Activated naive CD8-positive, alpha-beta T cell treated with anti-CD3 and anti-CD28 coated beads, Interleukin-2, amount 10 ng/mL, durations not matched to agents 7 days and 5 days (primary cell): Measurements from ENCODE around the gene CDH4. TPM values are rescaled to one million over a fixed set of nuclear protein-coding genes. Genes with fewer than 3 reads are reported as not detected.

Source experiments
- ATAC-seq: fragments of 150-1000 bp; cut with Tn5 transposase; one replicate; pipeline ENCODE4 v1.10.0; 2021; ENCODE audit warnings: low read depth, moderate library complexity
- POLR2A ChIA-PET: fragments of 350-600 bp; sonication (Branson Sonifier 250); formaldehyde crosslinking; loops from one replicate; lab custom pipeline; 2021; ENCODE audit warnings: antibody characterized with exemption; lab: Charles Lee
- DNase-seq: peaks from one replicate; pipeline ENCODE4 v3.0.0; 2021
- H3K27ac Mint-ChIP-seq: one replicate; pipeline ENCODE4 v1.8.0; 2022; ENCODE audit warnings: mild to moderate bottlenecking, mixed read lengths
- H3K27me3 Mint-ChIP-seq: one replicate; pipeline ENCODE4 v1.8.0; 2022; ENCODE audit warnings: mild to moderate bottlenecking, moderate library complexity, mixed read lengths
- H3K36me3 Mint-ChIP-seq: one replicate; pipeline ENCODE4 v1.8.0; 2021; ENCODE audit warnings: mild to moderate bottlenecking, mixed read lengths
- H3K4me1 Mint-ChIP-seq: one replicate; pipeline ENCODE4 v1.8.0; 2021; ENCODE audit warnings: mixed read lengths
- H3K4me3 Mint-ChIP-seq: one replicate; pipeline ENCODE4 v1.8.0; 2022; ENCODE audit warnings: mild to moderate bottlenecking, moderate library complexity, mixed read lengths
- H3K9me3 Mint-ChIP-seq: one replicate; pipeline ENCODE4 v1.8.0; 2021; ENCODE audit warnings: mixed read lengths
- total RNA-seq, 2 experiments: library from RNA; stranded (reverse); gene quantifications; one replicate each; pipeline ENCODE4 v1.2.3, GENCODE V29; 2021

The CDH4 gene
- total RNA-seq, 2 experiments from 2014 or later: 0.14 to 0.20 TPM

- H3K27ac Mint-ChIP-seq: no peak overlapping the region
- H3K4me3 Mint-ChIP-seq: no peak overlapping the region
- ATAC-seq: no peak
- H3K9me3 Mint-ChIP-seq: peaks cover 7% of the 10 kb centered on the region
- no peak for DNase-seq
- no peaks in the 10 kb centered on the region for H3K36me3 Mint-ChIP-seq
- H3K4me1 Mint-ChIP-seq: no peaks in the 10 kb centered on the region
- POLR2A ChIA-PET: no interaction called here
- H3K27me3 Mint-ChIP-seq: no peaks in the 10 kb centered on the region
These were observed 344.7 kb downstream of the CDH4 start for GRCh38 chr20:61596687-61597330.

DNA sequence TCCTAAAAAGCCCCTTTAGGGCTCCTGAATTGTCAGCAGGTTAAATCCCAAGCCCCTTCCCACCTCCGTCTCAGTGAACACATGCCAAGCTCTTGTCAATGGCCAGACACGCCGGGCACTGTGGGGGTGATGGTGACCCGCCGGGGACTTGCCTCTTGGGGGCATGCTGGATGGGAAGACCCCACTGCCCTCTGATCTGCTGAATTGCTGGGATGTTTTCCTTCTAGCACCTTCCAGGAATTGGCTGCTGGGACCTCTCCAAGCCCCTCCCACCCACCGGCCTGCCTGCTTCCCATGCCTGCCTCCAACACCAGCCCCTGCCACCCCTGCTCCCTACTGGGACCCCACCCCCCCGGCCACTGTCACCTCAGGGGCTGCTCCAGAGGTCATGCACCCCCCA lies 345.9 kb downstream of the CDH4 start:
- H3K4me1 Mint-ChIP-seq: no peaks in the 10 kb centered on the region
- POLR2A ChIA-PET: no interaction called here
- H3K27me3 Mint-ChIP-seq: no peaks in the 10 kb centered on the region
- no peaks in the 10 kb centered on the region for H3K36me3 Mint-ChIP-seq
- DNase-seq: no peak
- H3K27ac Mint-ChIP-seq: no peak overlapping the region
- no peak for ATAC-seq
- H3K9me3 Mint-ChIP-seq: peaks cover 8% of the 10 kb centered on the region
- H3K4me3 Mint-ChIP-seq: no peak overlapping the region

DNA sequence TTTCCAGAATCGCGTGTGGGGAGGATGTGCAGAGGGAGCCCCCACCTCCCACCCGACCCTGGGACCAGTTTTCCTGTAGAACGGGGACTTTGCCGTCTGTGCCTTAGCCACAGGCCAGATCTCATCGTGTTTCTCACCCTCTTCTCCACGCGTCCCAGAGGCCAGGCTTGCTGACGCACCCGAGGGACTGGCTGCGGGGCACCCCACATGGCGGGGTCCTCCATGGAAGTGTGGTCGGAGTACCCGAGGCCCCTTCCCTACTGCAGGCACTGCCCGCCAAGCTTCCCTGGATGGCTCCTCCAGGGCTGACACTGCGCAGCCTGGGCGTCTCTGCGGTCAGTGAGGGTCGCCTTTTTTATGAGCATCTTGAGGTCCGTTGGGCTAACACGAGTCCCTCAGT lies 346.5 kb downstream of the CDH4 start:
- Mint-ChIP-seq H3K36me3 (no peaks in the 10 kb centered on the region), H3K4me1 (no peaks in the 10 kb centered on the region), H3K4me3 (no peak overlapping the region), H3K27ac (no peak overlapping the region), H3K9me3 (peaks cover 8% of the 10 kb centered on the region), H3K27me3 (no peaks in the 10 kb centered on the region)
- POLR2A ChIA-PET: no interaction called here
- DNase-seq (no peak), ATAC-seq (no peak)

DNA sequence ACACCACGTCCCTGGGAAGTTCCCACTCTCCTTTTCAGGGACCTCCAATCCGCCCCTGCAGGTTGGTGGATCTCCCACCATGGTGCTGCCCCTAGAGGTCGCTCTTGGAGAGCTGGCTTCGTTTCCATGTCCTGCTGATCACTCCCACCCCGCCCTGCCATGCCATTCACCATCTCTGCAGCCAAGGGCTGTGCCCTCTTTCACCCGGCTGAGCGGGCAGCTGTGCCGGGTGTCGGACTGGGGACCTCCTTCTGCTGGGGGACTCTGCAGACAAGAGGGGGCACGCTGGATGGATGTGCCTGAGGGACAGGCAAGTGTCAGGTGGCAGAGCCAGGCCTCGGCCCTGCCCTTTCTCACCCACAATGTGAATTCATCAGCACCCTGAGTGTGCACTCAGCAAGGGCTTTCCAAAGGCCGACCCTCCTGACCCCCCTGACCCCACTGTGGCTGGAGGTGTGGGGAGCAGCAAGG lies 347.0 kb downstream of the CDH4 start:
- POLR2A ChIA-PET: no interaction called here
- DNase-seq (no peak), ATAC-seq (no peak)
- Mint-ChIP-seq H3K36me3 (no peaks in the 10 kb centered on the region), H3K4me1 (no peaks in the 10 kb centered on the region), H3K27me3 (no peaks in the 10 kb centered on the region), H3K9me3 (peaks cover 9% of the 10 kb centered on the region), H3K27ac (no peak overlapping the region), H3K4me3 (no peak overlapping the region)

DNA sequence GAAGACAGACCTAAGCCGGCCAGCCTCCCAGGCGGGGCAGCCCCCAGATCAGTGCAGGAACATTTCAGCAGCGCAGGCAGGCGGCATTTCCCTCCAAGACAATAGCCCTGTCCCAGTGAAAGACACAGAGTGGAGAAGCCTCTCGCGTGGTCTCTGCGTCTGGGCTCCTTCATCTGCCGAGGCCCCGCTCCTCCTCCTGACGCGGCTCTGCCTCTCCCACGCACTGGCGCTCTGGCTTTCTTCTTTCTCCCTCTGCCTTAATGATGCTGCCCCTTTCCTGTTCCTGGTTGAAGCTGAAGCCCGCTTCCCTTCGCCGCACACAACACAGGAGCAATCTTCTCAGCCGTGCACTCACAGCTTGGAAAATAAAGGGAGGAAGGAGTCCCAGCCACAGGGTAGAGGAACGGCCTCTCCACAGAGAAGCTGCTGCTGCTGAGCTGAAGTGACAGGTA lies 347.5 kb downstream of the CDH4 start:
- DNase-seq: no peak
- ATAC-seq: no peak
- no peaks in the 10 kb centered on the region for H3K27me3 Mint-ChIP-seq
- peaks cover 10% of the 10 kb centered on the region for H3K9me3 Mint-ChIP-seq
- POLR2A ChIA-PET: no interaction called here
- H3K36me3 Mint-ChIP-seq: no peaks in the 10 kb centered on the region
- no peak overlapping the region for H3K4me3 Mint-ChIP-seq
- no peak overlapping the region for H3K27ac Mint-ChIP-seq
- H3K4me1 Mint-ChIP-seq: no peaks in the 10 kb centered on the region

- POLR2A ChIA-PET: no interaction called here
- DNase-seq (no peak), ATAC-seq (no peak)
- Mint-ChIP-seq H3K36me3 (no peaks in the 10 kb centered on the region), H3K27ac (no peak overlapping the region), H3K4me1 (no peaks in the 10 kb centered on the region), H3K9me3 (peaks cover 11% of the 10 kb centered on the region), H3K4me3 (no peak overlapping the region), H3K27me3 (no peaks in the 10 kb centered on the region)
These were observed 348.0 kb downstream of the CDH4 start for GRCh38 chr20:61600016-61600415.

DNA sequence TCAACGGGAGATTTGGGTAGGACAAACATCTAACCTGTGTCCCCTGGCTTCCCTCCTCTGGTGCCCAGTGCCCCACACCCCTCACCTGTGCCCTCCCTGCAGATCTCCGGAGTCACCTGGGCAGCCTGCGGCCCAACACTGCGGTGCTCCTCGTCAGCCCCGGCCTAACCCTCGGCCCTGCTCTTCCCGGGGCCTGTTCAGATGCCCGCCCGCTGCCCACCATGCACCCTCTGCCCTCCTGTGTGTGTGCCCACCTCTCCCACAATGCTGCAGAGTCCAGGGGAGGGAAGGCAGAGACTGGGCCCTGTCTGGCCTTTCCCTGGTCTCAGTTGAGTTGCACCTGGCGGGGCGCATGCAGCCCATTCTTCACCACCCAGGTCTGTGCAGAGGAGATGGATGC lies 349.3 kb downstream of the CDH4 start:
- peaks cover 7% of the 10 kb centered on the region for H3K9me3 Mint-ChIP-seq
- no peak for ATAC-seq
- no peak for DNase-seq
- no peak overlapping the region for H3K27ac Mint-ChIP-seq
- no peak overlapping the region for H3K4me3 Mint-ChIP-seq
- H3K27me3 Mint-ChIP-seq: no peaks in the 10 kb centered on the region
- POLR2A ChIA-PET: no interaction called here
- no peaks in the 10 kb centered on the region for H3K4me1 Mint-ChIP-seq
- H3K36me3 Mint-ChIP-seq: no peaks in the 10 kb centered on the region

- no peak overlapping the region for H3K27ac Mint-ChIP-seq
- H3K4me1 Mint-ChIP-seq: no peaks in the 10 kb centered on the region
- POLR2A ChIA-PET: no interaction called here
- ATAC-seq (no peak), DNase-seq (no peak)
- no peaks in the 10 kb centered on the region for H3K36me3 Mint-ChIP-seq
- peaks cover 7% of the 10 kb centered on the region for H3K9me3 Mint-ChIP-seq
- no peak overlapping the region for H3K4me3 Mint-ChIP-seq
- no peaks in the 10 kb centered on the region for H3K27me3 Mint-ChIP-seq
These were observed 349.8 kb downstream of the CDH4 start for GRCh38 chr20:61601853-61602252.

- Mint-ChIP-seq H3K9me3 (peaks cover 7% of the 10 kb centered on the region), H3K4me1 (no peaks in the 10 kb centered on the region), H3K36me3 (no peaks in the 10 kb centered on the region), H3K27me3 (no peaks in the 10 kb centered on the region), H3K4me3 (no peak overlapping the region), H3K27ac (no peak overlapping the region)
- ATAC-seq: no peak
- no peak for DNase-seq
- POLR2A ChIA-PET: no interaction called here
These were observed 351.7 kb downstream of the CDH4 start for GRCh38 chr20:61603715-61604114.

DNA sequence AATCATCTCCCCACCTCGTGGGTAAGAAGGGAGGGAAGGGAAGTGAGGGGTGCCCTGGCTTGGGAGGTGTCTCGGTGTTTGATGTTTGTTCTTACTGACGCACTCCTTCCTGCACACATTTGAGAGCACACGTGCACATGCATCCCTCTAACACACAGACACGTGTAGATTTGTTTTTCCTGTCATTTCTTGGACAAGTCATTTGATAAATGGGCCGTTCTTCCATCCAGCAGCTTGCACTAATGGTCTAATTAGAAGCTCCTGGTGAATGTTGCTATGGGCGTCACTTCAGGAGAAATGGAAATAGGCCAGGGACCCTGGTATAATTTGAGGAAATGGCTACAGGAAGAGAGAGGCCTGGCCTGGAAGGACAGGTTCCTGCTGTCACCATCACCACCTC lies 352.5 kb downstream of the CDH4 start:
- Mint-ChIP-seq H3K36me3 (no peaks in the 10 kb centered on the region), H3K4me3 (no peak overlapping the region)

GRCh38 chr20:61605283-61605682 lies 353.2 kb downstream of the CDH4 start:
- Mint-ChIP-seq H3K27ac (no peak overlapping the region), H3K36me3 (no peaks in the 10 kb centered on the region), H3K27me3 (no peaks in the 10 kb centered on the region), H3K9me3 (peaks cover 11% of the 10 kb centered on the region), H3K4me3 (no peak overlapping the region), H3K4me1 (no peaks in the 10 kb centered on the region)
- no peak for ATAC-seq
- POLR2A ChIA-PET: no interaction called here
- DNase-seq: no peak

More for the DNA sequence above, 352.5 kb downstream of the CDH4 start:
- ATAC-seq: no peak
- DNase-seq: no peak
- H3K9me3 Mint-ChIP-seq: peaks cover 7% of the 10 kb centered on the region
- H3K27me3 Mint-ChIP-seq: no peaks in the 10 kb centered on the region
- no peaks in the 10 kb centered on the region for H3K4me1 Mint-ChIP-seq
- POLR2A ChIA-PET: no interaction called here
- no peak overlapping the region for H3K27ac Mint-ChIP-seq

DNA sequence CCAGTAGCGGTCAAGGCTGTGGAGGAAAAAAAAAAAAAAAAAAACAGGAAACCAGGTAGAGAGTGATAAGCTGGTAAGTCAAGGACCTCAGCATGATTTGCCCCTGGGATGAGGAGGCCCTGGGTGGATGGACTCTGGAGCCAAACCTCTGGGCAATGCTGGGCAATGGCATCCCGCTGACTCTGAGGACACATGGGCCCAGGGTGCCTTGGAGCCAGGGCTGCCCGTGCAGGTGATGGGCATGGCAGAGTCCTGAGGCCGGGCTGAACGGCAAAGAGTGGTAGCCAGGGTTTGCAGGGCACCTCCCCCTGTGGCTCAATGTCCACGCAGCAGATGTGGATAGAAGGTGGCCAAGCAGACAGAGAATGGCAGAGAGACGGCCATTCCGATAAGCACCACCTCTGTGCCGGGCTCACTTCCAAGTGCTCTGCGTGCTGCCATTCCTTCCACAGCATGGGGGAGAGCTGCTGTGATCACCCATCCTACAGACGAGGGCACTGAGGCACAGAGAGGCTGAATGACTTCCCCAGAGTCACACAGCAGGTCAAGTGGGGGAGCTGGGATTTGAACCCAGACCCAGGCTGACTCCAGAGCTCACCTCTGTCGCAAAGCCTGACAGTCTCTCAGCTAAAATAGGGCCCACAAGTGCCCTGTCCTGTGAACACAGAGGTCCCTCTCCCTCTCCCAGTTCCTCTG lies 353.9 kb downstream of the CDH4 start:
- no peak for ATAC-seq
- H3K4me3 Mint-ChIP-seq: no peak overlapping the region
- H3K27me3 Mint-ChIP-seq: no peaks in the 10 kb centered on the region
- peaks cover 11% of the 10 kb centered on the region for H3K9me3 Mint-ChIP-seq
- no peaks in the 10 kb centered on the region for H3K4me1 Mint-ChIP-seq
- DNase-seq: no peak
- H3K36me3 Mint-ChIP-seq: no peaks in the 10 kb centered on the region
- no peak overlapping the region for H3K27ac Mint-ChIP-seq
- POLR2A ChIA-PET: no interaction called here

GRCh38 chr20:61608275-61609085 lies 356.4 kb downstream of the CDH4 start:
- Mint-ChIP-seq H3K4me1 (no peaks in the 10 kb centered on the region), H3K27ac (no peak overlapping the region), H3K4me3 (no peak overlapping the region), H3K9me3 (peaks cover 8% of the 10 kb centered on the region), H3K36me3 (no peaks in the 10 kb centered on the region), H3K27me3 (no peaks in the 10 kb centered on the region)
- POLR2A ChIA-PET: no interaction called here
- DNase-seq (no peak), ATAC-seq (no peak)
